ENCODE data around the gene COMMD8.
"Not testable (repeated sequence)": the region's sequence is repeated elsewhere in the genome, so short reads cannot be mapped to it uniquely, and the experiment has no call there.

COMMD8 gene

GRCh38 chr4:47463235-47463956 lies at the start of gene COMMD8:
Gene COMMD8, minus strand, starts transcription at chr4:47463702. Its CDS starts 51 bp downstream, at chr4:47463651.
- DNase-seq: peak; percentile 98

GRCh38 chr4:47510506-47511143 lies 47.1 kb upstream of the COMMD8 start:
- peak in 1 of 2 donors; percentile 23 for DNase-seq

GRCh38 chr4:47505666-47506065 lies 42.2 kb upstream of the COMMD8 start:
- DNase-seq: no peak

GRCh38 chr4:47505147-47505546 lies 41.6 kb upstream of the COMMD8 start:
- no peak for DNase-seq

- DNase-seq: no peak
Measured at GRCh38 chr4:47500776-47501175, 37.3 kb upstream of the COMMD8 start.

GRCh38 chr4:47499700-47500099 lies 36.2 kb upstream of the COMMD8 start:
- DNase-seq: no peak

GRCh38 chr4:47498899-47499298 lies 35.4 kb upstream of the COMMD8 start:
- no peak for DNase-seq

GRCh38 chr4:47494124-47494430 lies 30.6 kb upstream of the COMMD8 start:
- DNase-seq: no peak

- no peak for DNase-seq
Measured at GRCh38 chr4:47493238-47494123, 30.0 kb upstream of the COMMD8 start.

GRCh38 chr4:47490550-47490949 lies 27.0 kb upstream of the COMMD8 start:
- DNase-seq: peak; percentile 16 to 27

GRCh38 chr4:47488706-47489105 lies 25.2 kb upstream of the COMMD8 start:
- no peak for DNase-seq

GRCh38 chr4:47486727-47487126 lies 23.2 kb upstream of the COMMD8 start:
- DNase-seq: not testable (repeated sequence)

- DNase-seq: no peak
Measured at GRCh38 chr4:47486231-47486673, 22.8 kb upstream of the COMMD8 start.

- DNase-seq: no peak
Measured at GRCh38 chr4:47485768-47486167, 22.3 kb upstream of the COMMD8 start.

- peak; percentile 73 to 87 for DNase-seq
Measured at GRCh38 chr4:47485047-47485692, 21.7 kb upstream of the COMMD8 start, which contains the start of gene ATP10D. Gene ATP10D, plus strand, starts transcription at chr4:47485275. Its CDS starts 27,266 bp downstream, at chr4:47512541.

GRCh38 chr4:47484168-47484567 lies 20.7 kb upstream of the COMMD8 start:
- no peak for DNase-seq

GRCh38 chr4:47483745-47484144 lies 20.2 kb upstream of the COMMD8 start:
- DNase-seq: no peak

GRCh38 chr4:47482326-47482725 lies 18.8 kb upstream of the COMMD8 start:
- no peak for DNase-seq

- DNase-seq: no peak
Measured at GRCh38 chr4:47478804-47479203, 15.3 kb upstream of the COMMD8 start.

- no peak for DNase-seq
Measured at GRCh38 chr4:47475411-47475810, 11.9 kb upstream of the COMMD8 start.

- no peak for DNase-seq
Measured at GRCh38 chr4:47474799-47475198, 11.3 kb upstream of the COMMD8 start.

- no peak for DNase-seq
Measured at GRCh38 chr4:47473141-47473750, 9.7 kb upstream of the COMMD8 start.

- DNase-seq: no peak
Measured at GRCh38 chr4:47471591-47471990, 8.1 kb upstream of the COMMD8 start.
